C4-2B (cell line): ENCODE results near the gene HOXB2.

ENCODE experiments used
- CTCF ChIP-seq: fragments of 450-650 bp; conservative IDR thresholded peaks from 2 replicates; pipeline ENCODE4 v1.5.1; 2017; ENCODE audit warnings: mild to moderate bottlenecking
- ZFX ChIP-seq: fragments of 450-650 bp; IDR thresholded peaks from 2 replicates; pipeline ENCODE4 v1.6.1; 2017

DNA sequence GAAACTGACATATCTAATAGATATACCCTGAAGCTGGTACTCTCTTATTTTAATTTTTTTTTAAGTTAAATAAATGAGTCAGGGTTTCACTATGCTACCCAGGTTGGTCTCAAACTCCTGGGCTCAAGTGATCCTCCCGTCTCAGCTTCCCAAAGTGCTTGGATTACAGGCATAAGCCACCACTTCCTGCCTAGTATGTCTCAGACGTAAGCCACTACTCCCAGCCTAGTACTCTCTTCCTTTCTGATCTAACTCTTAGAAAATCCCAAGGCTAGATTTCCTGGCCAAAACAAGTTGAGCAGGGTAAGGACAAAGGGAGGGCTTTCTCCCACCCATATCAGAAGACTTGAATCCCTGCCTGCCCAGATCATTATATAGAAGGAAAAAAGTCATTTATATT is 47.8 kb downstream of the HOXB2 start:
- TF ChIP-seq CTCF (no peak), ZFX (no peak)
